Central memory CD4-positive, alpha-beta T cell (primary cell): Measurements from ENCODE around the gene SPATA13.

Experiments used
- DNase-seq: peaks from one replicate; pipeline ENCODE4 v3.0.0; 2022

SPATA13 gene

GRCh38 chr13:24142453-24142852 lies 18.1 kb upstream of the SPATA13 start:
- DNase-seq: no peak

DNA sequence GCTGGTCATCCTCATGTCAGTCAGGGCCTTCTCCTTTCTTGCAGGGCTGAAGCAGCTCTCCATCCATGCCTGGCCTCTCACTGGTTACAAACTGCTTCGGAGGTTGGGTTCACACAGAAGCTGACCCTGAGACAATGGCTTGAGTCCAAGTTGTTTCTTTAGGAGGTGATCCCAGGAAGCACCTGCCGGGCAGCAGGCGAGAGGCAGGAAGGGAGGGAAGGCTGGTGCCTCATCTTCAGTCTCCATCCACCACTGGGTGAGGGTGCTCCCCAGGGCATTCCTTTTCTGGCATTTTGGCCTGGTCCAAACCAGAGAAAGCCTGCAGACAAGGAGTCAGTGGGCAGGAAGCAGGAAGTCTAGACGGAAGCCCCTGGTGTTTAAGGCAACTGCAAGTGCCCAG lies 17.6 kb upstream of the SPATA13 start:
- DNase-seq: no peak

DNA sequence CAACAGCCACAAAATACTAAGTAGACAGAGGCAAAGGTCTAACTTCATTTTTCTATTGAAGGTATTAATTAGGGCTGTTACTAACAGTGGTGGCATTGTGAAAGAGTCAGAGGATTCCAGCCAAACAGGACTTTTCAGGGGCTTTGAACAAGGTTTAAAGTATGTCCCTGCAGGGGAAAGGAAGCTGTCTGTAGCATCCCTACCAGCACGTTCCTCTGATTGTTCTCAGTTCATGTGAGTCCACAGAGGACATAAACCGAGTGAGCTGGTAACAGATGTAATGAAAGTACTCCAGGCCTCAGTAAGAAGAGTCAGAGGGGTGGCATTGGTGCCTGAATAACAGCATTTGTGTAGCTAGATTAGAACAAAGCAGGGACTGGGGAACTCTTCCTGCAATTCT lies 15.3 kb upstream of the SPATA13 start:
- no peak for DNase-seq

DNA sequence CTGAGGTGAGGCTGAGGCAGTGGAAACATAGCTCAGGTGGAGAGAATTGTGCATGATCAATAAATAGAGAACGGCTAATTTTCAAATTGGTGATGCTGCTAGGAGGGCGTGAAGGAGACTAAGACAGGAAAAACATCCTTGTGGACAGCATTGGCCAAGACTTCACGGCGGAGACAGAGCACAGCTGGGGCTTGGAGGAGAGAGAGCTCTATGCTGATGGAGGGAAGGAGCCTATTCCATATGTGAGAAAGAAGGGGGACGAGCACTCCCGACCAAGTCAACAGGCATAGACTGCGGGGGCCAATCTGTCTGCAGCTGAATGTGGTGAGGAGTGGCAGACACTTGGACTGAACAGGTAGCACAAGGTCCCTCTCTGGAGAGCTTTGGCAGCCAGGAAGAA lies 14.8 kb upstream of the SPATA13 start:
- no peak for DNase-seq

GRCh38 chr13:24146961-24147569 lies 13.5 kb upstream of the SPATA13 start:
- no peak for DNase-seq

DNA sequence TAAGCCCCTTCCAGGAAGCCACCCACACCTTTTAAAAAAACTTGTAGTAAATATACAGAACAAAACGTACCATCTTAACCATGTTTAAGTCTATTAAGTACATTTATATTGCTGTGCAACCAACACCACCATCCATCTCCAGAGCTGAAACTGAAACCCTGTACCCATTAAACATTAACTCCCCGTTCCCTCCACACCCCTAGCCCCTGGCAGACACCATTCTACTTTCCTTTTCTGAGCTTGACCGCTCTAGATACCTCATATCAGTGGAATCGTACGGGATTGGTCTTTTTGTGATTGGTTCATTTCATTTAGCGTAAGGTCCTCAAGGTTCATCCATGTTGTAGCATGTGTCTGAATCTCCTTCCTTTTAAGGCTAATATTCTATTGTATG lies 13.0 kb upstream of the SPATA13 start:
- no peak for DNase-seq

DNA sequence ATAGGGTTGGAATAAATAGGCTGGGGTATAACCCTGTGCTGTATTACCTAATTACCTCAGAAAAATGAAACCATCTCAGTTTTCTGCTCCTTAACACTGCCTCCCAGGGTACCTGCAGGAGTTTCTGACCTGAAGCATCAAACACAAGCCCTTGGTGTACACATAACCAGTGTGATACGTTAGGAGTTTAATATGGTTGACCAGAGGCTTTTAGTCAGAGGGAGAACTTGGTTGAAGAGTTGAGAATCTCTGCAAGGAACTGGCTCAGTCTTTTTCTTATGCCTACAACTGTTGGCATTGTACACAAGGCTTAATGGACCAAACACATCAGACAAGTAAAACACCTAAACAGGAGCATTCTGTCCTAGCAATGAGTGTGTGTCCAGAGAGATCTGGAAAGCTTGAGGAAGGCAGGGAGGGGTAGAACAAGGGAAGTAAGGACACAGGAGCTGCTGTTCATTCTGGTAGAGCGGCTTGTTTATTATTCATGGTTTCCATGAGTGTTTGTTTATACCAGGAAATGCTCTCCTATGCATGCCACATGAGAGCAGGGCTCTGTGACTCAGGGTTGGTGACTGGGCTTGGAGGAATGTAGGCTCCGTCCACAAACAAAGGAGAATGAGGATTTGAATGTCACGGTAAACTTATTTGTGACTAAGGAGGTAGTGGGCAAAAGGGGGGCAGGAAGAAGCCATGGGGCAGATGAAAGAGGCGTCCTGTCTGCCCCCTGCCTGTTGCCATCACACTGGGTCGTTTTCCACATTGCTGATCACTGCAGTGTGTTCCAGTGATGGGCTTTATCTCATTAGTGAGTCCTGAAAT lies 11.9 kb upstream of the SPATA13 start:
- no peak for DNase-seq

DNA sequence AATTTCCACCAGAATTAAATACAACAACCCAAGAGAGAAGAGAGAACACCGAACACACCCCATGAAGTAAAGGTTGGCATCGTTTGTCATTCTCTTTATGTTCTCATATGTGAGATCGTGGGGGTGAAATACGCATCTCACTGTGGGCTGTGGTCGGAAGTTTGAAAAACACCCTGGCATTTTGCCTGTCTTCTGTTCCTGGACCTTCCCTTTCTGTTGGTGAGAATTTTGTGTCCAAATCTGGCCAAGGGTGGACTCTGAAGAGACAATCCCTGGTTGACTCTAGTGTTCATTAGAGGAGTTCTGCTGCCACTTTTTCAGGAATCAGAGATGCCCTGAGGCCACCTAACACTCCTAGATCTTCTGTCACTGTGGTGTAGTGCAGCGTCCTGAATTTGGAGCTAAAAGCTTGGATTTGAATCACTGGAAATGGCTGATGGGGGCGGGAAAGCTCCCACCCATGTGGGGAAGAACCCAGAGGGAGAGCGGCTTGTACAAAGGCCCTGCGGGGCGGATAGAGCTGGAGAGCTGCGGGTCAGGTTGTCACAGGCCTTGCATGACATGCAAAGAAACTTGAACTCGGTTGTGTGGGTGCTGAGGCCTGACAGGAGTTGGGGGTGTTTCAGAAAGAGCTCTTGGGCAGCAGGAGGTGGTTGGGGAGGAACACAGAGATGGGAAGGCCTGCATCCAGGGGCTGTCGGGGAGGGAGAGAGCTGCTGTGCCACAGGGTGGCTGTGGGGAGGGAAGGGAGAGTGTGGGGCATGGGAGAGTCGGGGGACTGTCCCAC lies 11.1 kb upstream of the SPATA13 start:
- DNase-seq: no peak

GRCh38 chr13:24150572-24150971 lies 9.9 kb upstream of the SPATA13 start:
- DNase-seq: no peak

- no peak for DNase-seq
These were observed 8.7 kb upstream of the SPATA13 start for GRCh38 chr13:24151864-24152263.

GRCh38 chr13:24152292-24153214 lies 8.0 kb upstream of the SPATA13 start:
- no peak for DNase-seq

- DNase-seq: no peak
These were observed 7.2 kb upstream of the SPATA13 start for GRCh38 chr13:24153347-24153746.

DNA sequence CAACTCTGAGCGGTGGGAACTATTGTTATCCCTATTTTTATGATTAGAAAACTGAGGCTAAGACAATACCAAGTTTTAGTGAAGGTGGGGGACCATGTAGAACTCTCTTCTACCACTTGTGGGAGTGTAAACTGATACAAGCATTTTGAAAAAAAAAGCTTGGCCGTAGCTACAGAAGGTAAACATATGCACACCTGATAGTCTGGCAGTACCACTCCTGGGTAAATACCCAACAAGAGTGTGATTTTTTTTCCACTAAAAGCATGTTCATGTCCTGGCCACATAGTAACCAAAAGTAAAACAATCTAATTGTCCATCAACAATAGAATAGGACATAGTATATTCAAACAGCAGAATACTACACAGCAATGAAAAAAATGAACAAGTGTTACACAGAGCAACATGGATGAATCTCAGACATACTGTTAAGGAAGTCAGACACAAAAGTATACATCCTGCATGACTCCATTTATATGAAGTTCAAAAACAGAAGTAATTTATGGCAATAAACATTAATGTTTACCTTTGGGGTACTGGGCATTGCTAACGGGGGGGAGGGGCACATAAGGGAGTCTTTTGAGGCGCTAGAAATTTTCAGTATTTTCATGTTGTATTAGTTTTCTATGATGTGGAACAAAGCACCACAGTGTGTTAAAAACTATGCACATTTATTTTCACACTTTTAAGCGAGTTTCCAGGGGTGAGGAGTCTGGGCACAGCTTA lies 6.4 kb upstream of the SPATA13 start:
- DNase-seq: no peak

DNA sequence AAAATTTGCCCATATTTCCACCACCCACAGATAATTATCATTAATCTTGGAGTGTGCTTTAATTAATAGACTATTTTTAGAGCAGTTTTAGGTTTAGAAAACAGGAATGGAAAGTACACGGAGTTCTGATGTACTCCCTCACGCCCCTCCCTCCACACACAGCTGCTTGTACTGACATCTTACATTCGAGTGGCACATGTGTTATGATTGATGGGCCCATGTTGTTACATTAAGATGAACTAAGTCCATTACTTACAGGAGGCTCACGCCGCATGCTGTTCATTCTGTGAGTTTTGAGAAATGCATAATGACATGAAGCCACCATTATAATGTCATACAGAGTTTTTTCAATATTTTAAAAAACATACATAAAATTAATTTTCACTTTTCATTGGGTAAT lies 1.2 kb upstream of the SPATA13 start:
- no peak for DNase-seq

- no peak for DNase-seq
These were observed 673 bp downstream of the SPATA13 start for GRCh38 chr13:24161010-24161775.

DNA sequence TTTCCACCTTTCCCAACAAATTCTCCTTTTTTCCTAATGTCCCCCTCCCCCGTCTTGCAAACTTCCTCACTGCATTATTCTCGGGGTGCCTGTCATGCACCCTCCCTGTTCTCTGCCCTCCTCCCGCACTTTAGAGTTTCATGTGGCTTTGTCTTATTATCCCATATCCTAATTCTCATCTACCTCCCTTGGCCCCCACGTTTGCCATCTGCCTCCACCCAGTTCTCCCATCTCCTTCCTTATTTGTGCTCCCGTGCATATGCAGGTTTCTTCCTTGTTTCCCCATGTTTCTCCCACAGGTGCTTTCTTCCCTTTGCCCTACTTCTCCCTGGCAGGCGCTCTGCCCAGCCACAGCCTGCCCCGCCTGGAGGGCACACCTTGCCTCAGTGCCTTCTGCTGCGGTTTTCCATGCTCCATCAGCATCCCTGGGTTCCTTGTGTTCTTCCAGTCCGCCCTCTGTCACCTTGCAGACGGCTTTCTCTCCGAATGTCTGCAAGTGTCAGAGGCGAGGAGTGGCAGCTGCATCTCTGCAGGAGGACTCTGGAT lies 1.5 kb downstream of the SPATA13 start:
- DNase-seq: no peak

- DNase-seq: no peak
These were observed 2.1 kb downstream of the SPATA13 start for GRCh38 chr13:24162604-24163003.

- DNase-seq: no peak
These were observed 5.2 kb downstream of the SPATA13 start for GRCh38 chr13:24165746-24166145.

- no peak for DNase-seq
These were observed 6.0 kb downstream of the SPATA13 start for GRCh38 chr13:24166561-24166960.

DNA sequence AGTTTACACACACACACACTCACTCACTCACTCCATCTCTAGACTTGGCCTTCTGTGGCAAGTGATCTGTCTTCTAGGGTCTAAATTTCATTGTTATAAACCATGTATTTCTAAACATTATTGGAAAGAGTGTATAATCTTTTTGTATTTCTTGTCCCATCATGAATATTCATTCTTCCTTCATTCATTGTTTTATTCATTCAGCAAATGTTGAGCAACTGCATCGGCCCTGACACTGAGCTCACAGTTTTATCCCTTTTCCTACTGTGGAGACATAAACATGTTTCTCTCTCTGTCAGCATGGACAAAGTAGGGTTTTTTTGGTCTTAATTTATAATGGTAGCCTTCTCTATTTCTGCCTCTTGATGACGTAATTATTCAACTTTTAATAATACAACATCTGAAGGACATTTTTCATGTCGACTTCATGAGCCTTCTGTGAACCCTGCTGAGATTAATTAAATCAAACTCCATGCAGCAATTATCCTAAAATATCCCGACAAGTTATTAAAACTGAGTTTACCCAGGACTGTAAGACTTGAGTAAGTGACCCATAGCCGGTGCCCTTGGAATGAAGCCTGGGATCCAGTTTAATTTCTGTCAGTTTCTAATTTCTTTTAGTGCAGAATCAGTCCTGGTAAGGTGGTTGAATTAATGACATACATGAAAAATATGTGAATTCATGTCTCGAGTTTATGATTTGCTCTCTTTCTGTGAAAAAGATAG lies 7.3 kb downstream of the SPATA13 start:
- DNase-seq: no peak
